ENCODE measurements around the gene IFI30.

Gene IFI30

DNA sequence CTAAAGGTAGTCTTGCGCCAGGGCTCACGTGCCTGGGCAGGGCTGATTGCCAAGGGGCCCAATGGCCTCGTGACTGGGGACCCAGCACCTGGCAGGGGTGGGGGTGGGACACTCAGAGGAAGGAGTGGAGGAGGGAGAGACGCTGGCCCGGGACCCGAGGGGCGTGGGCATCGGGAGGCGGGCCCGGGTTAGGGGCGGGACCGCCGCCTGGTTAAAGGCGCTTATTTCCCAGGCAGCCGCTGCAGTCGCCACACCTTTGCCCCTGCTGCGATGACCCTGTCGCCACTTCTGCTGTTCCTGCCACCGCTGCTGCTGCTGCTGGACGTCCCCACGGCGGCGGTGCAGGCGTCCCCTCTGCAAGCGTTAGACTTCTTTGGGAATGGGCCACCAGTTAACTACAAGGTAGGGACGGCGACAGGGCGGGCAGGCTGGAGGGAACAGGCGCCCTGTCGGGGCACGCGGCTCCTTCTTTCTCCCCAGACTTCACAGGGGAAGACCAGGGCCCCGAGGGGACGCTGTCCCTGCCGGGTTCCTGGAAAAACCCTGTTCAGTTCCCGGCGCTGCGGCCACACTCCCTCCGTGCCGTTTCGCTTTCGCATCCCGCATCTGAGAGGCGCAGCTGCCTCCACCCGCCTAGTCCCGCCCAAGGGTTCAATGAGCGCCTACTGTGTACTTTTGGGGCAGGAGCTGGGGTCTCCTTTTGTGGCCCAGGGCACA is at the start of gene IFI30:
Gene IFI30, plus strand, starts transcription at position 242 of the 717 bp plus-strand sequence. Its CDS starts 29 bp downstream, at position 271.
- DNase-seq = peak; percentile 17

DNA sequence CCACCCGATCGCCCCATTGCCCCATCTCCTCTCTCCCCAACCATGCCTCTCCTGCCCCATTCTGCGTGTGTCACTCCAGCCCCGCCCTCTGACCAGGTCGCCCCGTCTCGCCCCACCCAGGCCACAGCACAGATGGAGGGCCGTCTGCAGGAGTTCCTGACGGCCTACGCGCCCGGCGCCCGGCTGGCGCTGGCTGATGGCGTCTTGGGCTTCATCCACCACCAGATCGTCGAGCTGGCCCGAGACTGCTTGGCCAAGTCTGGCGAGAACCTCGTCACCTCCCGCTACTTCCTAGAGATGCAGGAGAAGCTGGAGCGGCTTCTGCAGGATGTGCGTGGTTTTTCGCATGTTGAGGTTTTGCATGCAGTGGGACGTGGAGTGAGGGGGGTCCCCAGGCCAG is 49.8 kb upstream of the IFI30 start:
- no peak for DNase-seq

DNA sequence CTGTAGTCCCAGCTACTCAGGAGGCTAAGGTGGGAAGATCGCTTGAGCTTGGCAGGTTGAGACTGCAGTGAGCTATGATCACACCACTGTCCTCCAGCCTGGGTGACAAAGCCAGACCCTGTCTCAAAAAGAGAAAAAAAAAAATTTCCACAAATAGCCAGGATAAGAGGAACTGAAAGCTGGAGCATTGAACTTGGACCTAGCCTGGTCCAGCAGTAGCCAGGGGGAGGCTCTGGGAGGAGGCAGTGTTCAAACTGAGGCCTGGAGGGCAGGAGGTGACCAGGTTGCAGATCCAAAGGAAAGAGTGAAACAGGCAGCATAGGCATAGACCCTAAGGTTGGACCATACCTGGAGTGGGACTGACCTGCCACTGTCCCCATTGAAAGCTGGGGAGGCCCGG is 47.5 kb upstream of the IFI30 start:
- no peak for DNase-seq

DNA sequence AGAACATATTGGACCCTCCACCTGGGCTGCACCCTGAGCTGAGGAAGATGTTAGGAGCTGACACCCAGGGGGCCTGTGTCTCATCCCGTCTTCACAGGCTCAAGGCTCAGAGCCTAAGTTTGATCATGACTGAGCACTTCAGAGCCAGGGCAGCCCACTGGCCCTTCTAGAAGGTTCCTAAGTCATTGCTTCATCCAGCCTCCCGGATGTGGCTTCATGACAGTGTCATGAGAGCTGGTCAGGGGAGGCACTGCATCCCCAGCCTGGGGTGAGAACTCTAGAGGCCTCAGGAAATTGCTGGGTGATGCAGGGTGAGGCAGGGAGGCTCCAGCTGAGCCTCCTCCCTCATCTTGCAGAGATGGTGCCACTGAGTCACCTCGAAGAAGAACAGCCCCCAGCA is 45.6 kb upstream of the IFI30 start:
- no peak for DNase-seq

DNA sequence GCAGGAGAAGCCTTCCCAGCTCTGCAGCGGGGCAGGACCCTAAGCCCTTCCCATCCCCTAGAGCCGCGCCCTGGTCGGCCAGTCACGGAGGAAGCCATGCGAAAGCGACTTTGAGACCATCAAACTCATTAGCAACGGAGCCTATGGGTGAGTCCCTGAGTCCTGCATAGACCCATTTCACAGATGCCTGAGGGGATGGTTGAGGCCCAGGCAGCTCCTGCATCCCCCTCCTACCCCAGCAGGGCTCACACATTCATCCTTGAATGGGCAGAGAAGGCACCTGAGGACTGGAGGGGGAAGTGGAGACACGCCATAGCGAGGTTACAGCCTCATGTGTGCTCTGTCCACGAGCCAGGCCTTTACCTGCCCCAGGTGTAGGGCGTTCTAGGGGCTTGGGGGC is 44.8 kb upstream of the IFI30 start:
- no peak for DNase-seq

DNA sequence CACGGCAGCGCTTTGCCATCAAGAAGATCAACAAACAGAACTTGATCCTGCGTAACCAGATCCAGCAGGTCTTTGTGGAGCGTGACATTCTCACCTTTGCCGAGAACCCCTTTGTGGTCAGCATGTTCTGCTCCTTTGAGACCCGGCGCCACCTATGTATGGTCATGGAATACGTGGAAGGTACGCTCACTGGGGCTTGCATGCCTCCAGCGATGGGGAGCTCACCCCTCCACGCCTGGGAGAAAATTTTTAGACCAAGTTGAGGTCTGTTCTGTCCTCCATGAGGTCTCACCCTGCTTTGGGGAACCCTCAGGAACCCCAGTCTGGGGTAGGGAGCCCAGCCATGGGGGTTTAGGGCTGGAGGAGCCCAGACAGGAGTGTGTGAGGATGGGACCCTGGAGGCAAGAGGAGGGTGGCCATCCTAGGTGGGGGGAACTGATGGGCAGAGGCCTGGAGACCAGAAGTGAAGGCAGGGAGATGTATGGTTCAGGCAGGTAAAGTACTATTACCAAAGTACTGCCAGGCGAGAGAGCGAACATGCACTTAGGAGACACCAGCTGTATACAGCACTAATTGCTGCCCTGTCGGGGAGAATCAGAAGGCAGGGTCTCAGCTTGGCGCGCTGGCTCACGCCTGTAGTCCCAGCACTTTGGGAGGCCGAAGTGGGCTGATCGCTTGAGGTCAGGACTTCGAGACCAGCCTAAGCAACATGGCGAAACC is 42.9 kb upstream of the IFI30 start:
- DNase-seq = no peak

DNA sequence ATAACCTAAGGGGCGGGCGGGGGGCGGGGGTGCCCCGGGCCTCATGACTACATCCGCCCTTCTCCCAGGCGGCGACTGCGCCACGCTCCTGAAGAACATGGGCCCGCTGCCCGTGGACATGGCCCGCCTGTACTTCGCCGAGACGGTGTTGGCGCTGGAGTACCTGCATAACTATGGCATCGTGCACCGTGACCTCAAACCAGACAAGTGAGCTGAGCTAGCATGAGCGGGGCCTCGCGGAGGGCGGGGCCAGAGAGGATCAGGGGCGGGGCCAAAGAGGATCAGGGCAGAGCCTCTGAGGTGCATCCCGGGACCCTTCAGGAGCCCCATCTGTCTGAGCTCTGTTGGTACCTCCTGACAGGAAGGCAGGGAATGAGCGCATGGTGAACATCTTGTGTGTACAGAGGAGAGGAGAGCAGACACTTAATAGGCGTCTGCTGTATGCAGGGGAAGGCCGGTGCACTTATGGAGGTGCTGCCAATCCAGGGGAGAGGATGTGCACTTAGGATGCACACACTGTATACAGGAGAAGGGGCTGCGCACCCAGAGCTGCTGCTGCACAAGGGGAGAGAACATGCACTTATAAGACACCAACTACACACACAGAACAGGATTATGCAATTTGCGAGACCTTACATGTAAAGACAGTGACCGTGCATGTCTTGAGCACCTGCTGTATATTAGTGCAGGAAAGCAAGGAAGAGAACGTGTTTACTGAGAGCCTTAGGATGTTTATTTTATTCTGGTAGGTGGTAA is 41.6 kb upstream of the IFI30 start:
- no peak for DNase-seq

DNA sequence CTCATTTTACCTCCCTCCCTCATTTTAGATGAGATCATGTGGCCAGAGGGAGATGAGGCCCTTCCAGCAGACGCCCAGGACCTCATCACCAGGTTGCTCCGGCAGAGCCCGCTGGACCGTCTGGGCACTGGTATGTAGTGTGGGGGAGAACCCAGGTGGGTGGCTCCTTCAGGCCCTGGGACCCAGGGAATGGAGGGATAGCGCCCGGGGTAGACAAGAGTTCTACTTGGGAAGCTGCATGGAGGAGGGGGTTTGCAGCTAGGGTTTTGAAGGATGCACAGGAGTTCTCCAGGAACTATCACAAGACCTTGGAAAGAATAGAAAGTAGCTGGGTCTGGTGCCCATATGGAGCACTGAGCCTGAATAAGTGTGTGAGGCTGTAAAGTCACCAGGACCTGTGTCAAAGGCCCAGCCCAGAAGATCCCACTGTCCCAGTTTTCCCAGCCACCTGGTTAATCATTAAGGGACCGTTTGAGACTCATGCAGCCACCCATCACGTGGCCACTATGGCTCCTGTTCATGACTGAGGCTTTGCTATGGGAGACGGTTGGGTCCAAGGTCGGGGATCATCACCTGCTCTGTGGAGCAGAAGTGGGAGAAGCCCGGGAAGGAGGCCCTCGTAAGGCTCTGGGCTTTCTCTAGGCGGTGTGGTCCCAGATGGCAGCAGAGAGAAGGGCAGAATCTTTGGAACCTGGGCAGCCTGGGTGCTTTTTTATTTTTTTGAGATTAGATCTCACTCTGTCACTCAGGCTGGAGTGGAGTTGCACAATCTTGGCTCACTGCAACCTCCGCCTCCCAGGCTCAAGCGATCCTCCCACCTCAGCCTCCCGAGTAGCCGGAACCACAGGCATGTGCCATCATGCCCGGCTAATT is 37.7 kb upstream of the IFI30 start:
- DNase-seq = no peak

DNA sequence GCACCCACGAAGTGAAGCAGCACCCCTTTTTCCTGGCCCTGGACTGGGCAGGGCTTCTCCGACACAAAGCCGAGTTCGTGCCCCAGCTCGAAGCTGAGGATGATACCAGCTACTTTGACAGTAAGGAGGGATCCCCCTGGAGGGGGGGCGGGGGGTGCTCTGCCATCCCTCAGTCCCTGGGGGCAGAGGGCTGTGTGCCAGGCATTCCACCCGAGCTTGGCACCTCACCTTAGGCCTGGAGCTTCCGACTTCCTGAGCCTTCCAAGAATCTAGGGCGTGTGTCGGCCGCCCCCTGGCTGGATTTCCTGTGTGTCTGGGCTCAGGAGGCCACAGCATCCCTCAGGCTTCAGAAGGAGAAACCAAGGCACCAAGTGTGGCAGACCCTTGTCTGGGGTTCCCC is 36.4 kb upstream of the IFI30 start:
- DNase-seq = no peak

DNA sequence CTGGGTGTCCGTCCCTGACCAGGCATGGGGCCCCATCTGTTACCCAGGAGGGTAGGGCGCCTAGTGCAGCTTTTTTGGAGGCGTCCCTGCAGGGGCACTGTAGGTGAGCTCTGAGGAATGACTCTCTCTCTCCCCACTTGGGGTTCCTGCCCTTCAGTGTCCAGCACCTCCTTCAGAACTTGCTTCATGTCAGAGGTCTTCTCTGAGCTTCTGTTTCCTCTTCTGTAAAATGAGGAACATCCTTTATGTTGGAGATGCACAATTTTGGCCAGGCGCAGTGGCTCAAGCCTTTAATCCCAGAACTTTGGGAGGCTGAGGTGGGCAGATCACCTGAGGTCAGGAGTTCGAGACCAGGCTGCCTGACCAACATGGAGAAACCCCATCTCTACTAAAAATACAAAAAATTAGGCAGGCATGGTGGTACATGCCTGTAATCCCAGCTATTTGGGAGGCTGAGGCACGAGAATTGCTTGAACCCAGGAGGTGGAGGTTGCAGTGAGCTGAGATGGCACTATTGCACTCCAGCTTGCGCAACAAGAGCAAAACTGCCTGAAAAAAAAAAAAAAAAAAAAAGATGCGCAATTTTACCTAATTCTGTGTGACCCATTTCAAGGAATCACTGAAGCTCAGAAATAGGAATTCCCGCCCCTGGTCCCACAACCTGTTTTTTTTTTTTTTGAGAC is 35.8 kb upstream of the IFI30 start:
- DNase-seq = no peak

DNA sequence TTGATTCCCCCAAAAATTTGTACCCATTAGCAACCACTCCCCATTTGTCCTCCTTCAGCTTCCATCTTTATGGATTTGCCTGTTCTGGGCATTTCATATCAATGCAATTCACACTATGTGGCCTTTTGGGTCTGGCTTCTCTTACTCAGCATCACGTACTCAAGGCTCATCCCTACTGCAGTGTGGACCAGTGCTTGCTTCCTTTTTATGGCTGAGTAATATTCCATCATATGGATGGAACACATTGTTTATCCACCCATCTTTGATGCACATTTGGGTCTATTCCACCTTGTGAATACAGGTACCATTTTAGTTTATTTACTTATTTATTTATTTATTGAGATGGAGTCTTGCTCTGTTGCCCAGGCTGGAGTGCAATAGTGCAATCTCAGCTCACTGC is 33.1 kb upstream of the IFI30 start:
- no peak for DNase-seq

DNA sequence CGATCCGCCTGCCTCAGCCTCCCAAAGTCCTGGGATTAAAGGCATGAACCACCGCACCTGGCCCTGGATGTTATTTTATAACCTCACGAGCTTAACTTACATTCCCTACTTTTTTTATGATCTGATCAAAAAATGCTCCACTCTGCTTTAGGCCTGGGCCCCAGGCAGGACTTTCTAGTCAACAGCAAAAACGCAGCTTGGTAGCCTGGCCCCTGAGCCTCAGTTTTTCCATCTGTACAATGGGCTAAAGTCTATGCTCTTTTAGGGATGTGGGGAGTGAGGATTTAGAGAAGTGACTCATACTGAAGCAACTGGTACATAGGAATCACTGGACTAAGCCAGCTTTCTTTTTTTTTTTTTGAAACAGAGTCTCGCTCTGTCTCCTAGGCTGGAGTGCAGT is 32.6 kb upstream of the IFI30 start:
- DNase-seq = no peak

DNA sequence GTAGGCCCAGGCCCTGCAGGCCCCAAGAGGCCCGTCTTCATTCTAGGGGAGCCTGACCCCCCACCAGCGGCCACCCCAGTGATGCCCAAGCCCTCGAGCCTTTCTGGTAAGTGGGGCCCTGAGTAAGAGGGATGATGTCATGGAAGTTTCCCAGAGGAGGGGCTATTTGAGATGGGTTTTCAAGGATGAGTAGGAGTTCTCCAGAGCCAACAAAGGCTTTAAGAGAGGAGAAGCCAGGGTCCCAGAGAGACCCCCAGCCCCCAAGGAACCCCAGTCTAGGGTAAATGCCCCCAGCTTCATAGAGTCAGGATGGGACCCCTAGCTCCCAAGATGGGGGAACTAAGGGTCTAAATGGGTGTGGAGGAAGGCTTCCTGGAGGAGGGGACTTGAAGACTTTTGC is 29.7 kb upstream of the IFI30 start:
- DNase-seq = no peak

DNA sequence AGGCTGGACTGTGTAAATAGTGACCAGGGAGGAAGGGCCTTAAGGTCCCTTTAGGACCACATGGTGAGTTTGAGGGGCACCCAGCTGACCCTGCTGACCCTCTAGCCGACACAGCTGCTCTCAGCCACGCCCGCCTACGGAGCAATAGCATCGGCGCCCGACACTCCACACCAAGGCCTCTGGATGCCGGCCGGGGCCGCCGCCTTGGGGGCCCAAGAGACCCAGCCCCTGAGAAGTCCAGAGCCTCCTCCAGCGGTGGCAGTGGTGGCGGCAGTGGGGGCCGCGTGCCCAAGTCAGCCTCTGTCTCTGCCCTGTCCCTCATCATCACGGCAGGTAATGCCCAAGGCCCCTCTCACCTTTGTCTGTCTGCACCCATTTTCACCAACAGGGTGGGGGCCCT is 29.3 kb upstream of the IFI30 start:
- no peak for DNase-seq

DNA sequence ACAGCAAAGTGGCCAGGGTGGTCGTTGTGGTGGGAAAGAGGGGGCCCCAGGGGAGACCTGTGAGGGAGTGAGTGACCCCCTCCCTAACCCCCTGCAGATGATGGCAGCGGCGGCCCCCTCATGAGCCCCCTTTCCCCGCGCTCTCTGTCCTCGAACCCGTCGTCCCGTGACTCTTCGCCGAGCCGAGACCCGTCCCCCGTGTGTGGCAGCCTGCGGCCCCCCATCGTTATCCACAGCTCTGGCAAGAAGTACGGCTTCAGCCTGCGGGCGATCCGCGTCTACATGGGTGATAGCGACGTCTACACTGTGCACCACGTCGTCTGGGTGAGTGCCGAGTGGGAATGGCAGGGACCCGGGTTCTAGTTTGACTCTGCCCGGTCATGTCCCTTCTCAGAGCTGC is 28.7 kb upstream of the IFI30 start:
- DNase-seq = no peak

DNA sequence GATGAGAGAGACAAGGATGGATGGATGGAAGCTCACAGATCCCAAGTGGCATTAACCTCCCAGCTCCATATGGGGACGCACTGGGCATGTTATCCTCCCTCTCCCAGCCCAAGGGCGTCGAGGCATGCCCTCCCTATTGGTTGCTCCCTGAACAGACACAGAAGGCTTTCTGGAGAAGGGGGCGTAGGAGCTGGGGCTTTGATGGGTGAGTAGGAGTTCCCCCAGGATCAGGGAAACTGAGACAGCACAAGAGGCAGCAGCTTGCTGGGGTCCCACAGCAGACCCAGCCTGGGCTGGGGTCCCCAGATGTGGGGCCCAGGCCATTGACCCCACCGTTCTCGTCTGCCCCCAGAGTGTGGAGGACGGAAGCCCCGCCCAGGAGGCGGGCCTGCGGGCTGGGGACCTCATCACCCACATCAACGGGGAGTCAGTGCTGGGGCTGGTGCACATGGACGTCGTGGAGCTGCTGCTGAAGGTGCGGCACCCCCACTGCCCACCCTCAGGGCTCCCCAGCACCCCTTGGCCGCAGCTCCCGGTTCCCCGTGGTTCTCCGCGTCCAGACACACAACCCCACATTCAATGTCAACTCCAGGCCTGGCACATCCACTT is 28.1 kb upstream of the IFI30 start:
- no peak for DNase-seq

DNA sequence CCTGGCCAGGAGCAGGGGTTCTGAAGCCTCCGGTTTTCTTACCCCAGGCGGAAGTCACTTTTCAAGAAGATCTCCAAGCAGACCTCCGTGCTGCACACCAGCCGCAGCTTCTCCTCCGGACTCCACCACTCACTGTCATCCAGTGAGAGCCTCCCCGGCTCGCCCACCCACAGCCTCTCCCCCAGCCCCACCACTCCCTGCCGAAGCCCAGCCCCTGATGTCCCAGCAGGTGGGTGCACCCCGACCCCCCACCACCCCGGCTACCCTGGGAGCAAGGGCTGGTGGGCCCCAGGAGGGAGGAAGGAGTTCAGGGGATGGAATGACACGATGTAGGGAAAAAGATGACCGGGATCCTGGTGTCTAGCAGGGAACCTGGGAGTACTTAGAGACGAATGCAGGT is 26.2 kb upstream of the IFI30 start:
- DNase-seq = no peak

DNA sequence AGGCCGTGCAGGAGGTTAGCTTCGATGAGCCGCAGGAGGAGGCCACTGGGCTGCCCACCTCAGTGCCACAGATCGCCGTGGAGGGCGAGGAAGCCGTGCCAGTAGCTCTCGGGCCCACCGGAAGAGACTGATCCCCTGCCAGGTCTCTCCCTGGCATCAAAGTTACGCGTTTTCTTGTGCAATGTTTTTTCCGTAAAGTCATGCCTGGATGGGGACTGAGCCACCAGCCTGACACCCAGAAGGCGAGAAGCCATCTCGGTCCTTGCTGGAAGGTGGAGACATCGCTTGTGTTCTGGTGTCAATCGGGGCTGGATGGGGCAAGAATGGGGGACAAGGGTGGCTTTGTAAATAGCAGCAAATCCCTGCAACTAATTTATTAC is 24.0 kb upstream of the IFI30 start:
- no peak for DNase-seq

DNA sequence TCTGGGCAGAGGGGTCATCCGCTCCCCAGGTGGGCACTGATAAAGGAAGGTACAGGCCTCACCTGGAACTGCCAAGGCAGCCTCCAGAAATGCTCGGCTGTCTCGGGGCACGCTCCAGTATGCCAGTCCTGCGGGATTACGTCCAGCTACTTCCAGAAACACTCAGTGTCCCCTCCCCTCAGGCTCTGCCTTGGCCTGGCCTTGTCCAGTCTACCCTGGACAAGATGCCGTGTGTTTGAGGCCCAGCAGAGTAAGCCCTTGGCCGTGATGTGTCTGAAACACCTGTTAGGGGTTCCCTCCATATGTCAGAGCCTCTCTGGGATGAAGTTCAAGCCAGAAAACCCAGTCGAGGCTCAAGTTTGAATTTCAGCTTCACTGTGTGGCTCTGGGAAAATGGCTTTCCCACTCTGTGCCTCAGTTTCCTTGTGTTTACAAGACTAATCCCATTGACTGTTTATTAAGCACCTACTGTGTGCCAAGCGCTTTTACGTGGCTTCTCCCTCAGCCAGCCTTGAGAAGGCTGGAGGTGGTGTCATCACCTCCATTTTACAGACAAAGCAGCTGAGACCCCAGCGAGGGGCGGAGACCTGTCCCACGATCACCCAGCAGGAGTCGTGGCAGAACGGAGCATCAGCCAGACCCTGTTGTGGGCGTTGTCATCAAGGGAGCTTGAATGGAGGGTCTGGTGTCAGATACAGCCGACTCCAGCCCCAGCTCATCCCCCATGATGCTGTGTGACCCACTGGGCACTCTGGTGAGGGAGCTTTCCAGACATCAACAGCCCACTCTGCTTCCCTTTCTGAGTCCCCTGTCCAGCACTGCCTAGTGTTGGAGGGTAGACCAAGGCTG is 22.6 kb upstream of the IFI30 start:
- DNase-seq = no peak

DNA sequence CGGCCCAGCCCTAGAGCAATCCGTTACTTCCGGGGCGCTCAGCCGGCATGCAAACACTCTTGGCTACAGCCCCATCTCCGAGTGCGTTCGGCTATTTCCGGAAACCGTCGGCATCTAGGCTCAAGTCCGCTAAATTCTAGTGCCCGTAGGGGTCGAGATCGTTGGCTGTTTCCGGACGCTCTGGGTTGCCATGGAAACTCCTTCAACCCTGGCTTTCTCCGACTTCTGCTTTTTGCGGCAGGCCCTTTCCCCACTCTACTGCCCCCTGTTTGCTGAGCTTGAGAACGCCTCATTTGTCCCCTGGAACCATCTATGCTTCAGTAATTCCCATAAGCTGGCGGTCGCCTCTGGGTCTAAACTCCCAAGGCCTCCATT is 21.2 kb upstream of the IFI30 start:
- DNase-seq = peak; percentile 97

All from NCI-H1694 (cell line).